Lung (tissue), 13 donors: ENCODE results near the gene PHB1. TPM values are rescaled to one million over a fixed set of nuclear protein-coding genes. Genes with fewer than 3 reads are reported as not detected.

Experiments used
- ATAC-seq: fragments of 200-7000 bp; cut with Tn5 transposase; one replicate; pipeline ENCODE4 v1.9.1; 2020; ENCODE audit warnings: moderate number of reproducible peaks; ENCODE audit not compliant: insufficient read depth, low FRiP score
- DNase-seq, 3 donors: peaks; one replicate each; pipeline ENCODE4 v3.0.0-alpha.2; 2013 to 2017
- H3K27ac ChIP-seq, 2 donors: one replicate each; pipeline ENCODE4 v1.5.1; 2013; ENCODE audit warnings: mild to moderate bottlenecking in 2 of 2, moderate library complexity in 2 of 2, control low read depth in 1 of 2, inconsistent platforms in 1 of 2, low read depth in 1 of 2, low read length in 1 of 2
- H3K27me3 ChIP-seq, 3 donors: one replicate each; pipeline ENCODE4 v1.5.1; 2013; ENCODE audit warnings: low read length in 2 of 3; ENCODE audit not compliant: control insufficient read depth in 3 of 3, insufficient read depth in 3 of 3
- H3K36me3 ChIP-seq, 4 donors: one replicate each; pipeline ENCODE4 v1.5.1; 2013; ENCODE audit warnings: low read length in 4 of 4, mild to moderate bottlenecking in 1 of 4, moderate library complexity in 1 of 4; ENCODE audit not compliant: control insufficient read depth in 4 of 4, insufficient read depth in 4 of 4
- H3K4me1 ChIP-seq, 5 donors: one replicate each; pipeline ENCODE4 v1.5.1; 2013; ENCODE audit warnings: low read length in 5 of 5, mild to moderate bottlenecking in 2 of 5, moderate library complexity in 1 of 5; ENCODE audit not compliant: control insufficient read depth in 5 of 5, insufficient read depth in 5 of 5
- H3K4me3 ChIP-seq: one replicate; pipeline ENCODE4 v1.5.1; 2013; ENCODE audit warnings: mild to moderate bottlenecking, control low read depth, moderate library complexity
- H3K9ac ChIP-seq, 2 donors: one replicate each; pipeline ENCODE4 v1.5.1; 2013; ENCODE audit warnings: low read length in 2 of 2, control low read depth in 1 of 2; ENCODE audit not compliant: insufficient read depth in 1 of 2
- H3K9me3 ChIP-seq, 4 donors: one replicate each; pipeline ENCODE4 v1.5.1; 2013; ENCODE audit warnings: low read length in 3 of 4, mild to moderate bottlenecking in 1 of 4, moderate library complexity in 1 of 4; ENCODE audit not compliant: control insufficient read depth in 4 of 4, insufficient read depth in 3 of 4
- CTCF ChIP-seq: IDR thresholded peaks from 2 replicates; pipeline ENCODE4 v1.5.1; 2012; ENCODE audit warnings: mild to moderate bottlenecking; ENCODE audit errors: control extremely low read depth, extremely low read depth
- WGBS, 2 donors: extraction: QIAGEN DNeasy Blood & Tissue Kit; methylation state at CpG; one replicate each; pipeline ENCODE4 v1.1.7; 2013; 5-methylcytosine and 5-hydroxymethylcytosine counted together
- polyA plus RNA-seq, 2 donors: library from polyadenylated mRNA; stranded (reverse); fragments of 200-250 nt; gene quantifications; one replicate each; pipeline ENCODE4 v1.2.1, GENCODE V29; 2013
- small RNA-seq: library from RNA; depleted of rRNA; stranded (forward); fragments of <200 nt; gene quantifications from one replicate; pipeline ENCODE3, GENCODE V24; 2014; ENCODE audit warnings: low replicate concordance
- total RNA-seq, 2 donors: library from RNA; depleted of rRNA in 1 of 2; stranded (reverse); fragments of >200 nt in 1 of 2; gene quantifications; one replicate each; pipeline ENCODE4 v1.2.1, GENCODE V29; 2014 to 2021
- donor health status: control.
- donor health status: control.
- donor health status: Bipolar disorder and iron deficiency.
- donor health status: healthy.
- donor health status: DM: yes; HTN: yes; CAD: no.

PHB1 gene
- total and polyA plus RNA-seq, 4 donors: 51.2 to 209 (median 128) TPM

- H3K36me3 ChIP-seq: no peaks in the 10 kb centered on the region
- no peaks in the 10 kb centered on the region for H3K27me3 ChIP-seq
- no peaks in the 10 kb centered on the region for H3K9me3 ChIP-seq
- DNase-seq (no peak), ATAC-seq (no peak)
- no peak overlapping the region for H3K9ac ChIP-seq
- no peak for TF ChIP-seq CTCF
- no peak overlapping the region for H3K27ac ChIP-seq
- no peak overlapping the region for H3K4me3 ChIP-seq
- peaks cover 8 to 35% (median 24%) of the 10 kb centered on the region in 5 donors for H3K4me1 ChIP-seq
- 84 to 90% methylated on average over 5 of the region's 5 CpGs for WGBS, 2 donors
Measured at GRCh38 chr17:49356320-49356719, 58.4 kb downstream of the PHB1 start.

Small RNA genes within 50 kb of the gene (small RNA-seq; reads per million reads assigned to genes)
- gene RF00019: not detected

Other genes with a start within 250 kb of the PHB1 start
- gene GNGT2, start 204.3 kb downstream of the PHB1 start, total RNA-seq: 1 to 10 TPM; 1.8 to 4.7 TPM
- 10 to 100 TPM in 1 of 2 donors, 1 to 10 TPM in 1; 9.9 to 12.3 TPM for gene GNGT2, start 204.3 kb downstream of the PHB1 start, polyA plus RNA-seq
- gene ABI3, start 204.2 kb downstream of the PHB1 start, total RNA-seq: 10 to 100 TPM in 1 of 2 donors, 1 to 10 TPM in 1; 6.9 to 20.0 TPM
- 10 to 100 TPM; 16.2 to 19.2 TPM for gene ABI3, start 204.2 kb downstream of the PHB1 start, polyA plus RNA-seq
- gene PHOSPHO1, start 184.1 kb downstream of the PHB1 start, total RNA-seq: 10 to 100 TPM in 1 of 2 donors, 1 to 10 TPM in 1; 1.6 to 10.2 TPM
- gene PHOSPHO1, start 184.1 kb downstream of the PHB1 start, polyA plus RNA-seq: 1 to 10 TPM in 1 of 2 donors, under 1 TPM in 1; 0.37 to 2.2 TPM
- 10 to 100 TPM; 37.7 to 48.9 TPM for gene ZNF652, start 52.6 kb downstream of the PHB1 start, total RNA-seq
- 10 to 100 TPM in 1 of 2 donors, 1 to 10 TPM in 1; 6.8 to 37.9 TPM for gene ZNF652, start 52.6 kb downstream of the PHB1 start, polyA plus RNA-seq
- gene NGFR, start 80.4 kb upstream of the PHB1 start, total RNA-seq: 1 to 10 TPM; 3.9 to 4.9 TPM
- 1 to 10 TPM; 1.3 to 2.6 TPM for gene NGFR, start 80.4 kb upstream of the PHB1 start, polyA plus RNA-seq
- 1 to 10 TPM; 1.7 to 3.1 TPM for gene NXPH3, start 161.0 kb upstream of the PHB1 start, total RNA-seq
- gene NXPH3, start 161.0 kb upstream of the PHB1 start, polyA plus RNA-seq: 1 to 10 TPM; 1.1 to 2.3 TPM